Suprapubic skin (tissue), 4 donors: ENCODE measurements around the gene GGTLC1. TPM values are rescaled to one million over a fixed set of nuclear protein-coding genes. Genes with fewer than 3 reads are reported as not detected.
"Not testable (repeated sequence)": the region's sequence is repeated elsewhere in the genome, so short reads cannot be mapped to it uniquely, and the experiment has no call there.

Experiments
- DNase-seq, 2 donors: peaks; one replicate each; pipeline ENCODE4 v3.0.0-alpha.2; 2019; ENCODE audit warnings: low spot score in 2 of 2
- H3K27ac ChIP-seq: fragments of 200-600 bp; sonication (generic); one replicate; pipeline ENCODE4 v1.5.1; 2019
- H3K27me3 ChIP-seq: fragments of 200-600 bp; sonication (generic); one replicate; pipeline ENCODE4 v1.5.1; 2019
- H3K36me3 ChIP-seq: fragments of 200-600 bp; sonication (generic); one replicate; pipeline ENCODE4 v1.5.1; 2019
- H3K4me1 ChIP-seq: fragments of 200-600 bp; sonication (generic); one replicate; pipeline ENCODE4 v1.5.1; 2019
- H3K4me3 ChIP-seq: fragments of 200-600 bp; sonication (generic); one replicate; pipeline ENCODE4 v1.5.1; 2019; ENCODE audit warnings: mild to moderate bottlenecking
- H3K9me3 ChIP-seq: fragments of 200-600 bp; sonication (generic); one replicate; pipeline ENCODE4 v1.5.1; 2019
- CTCF ChIP-seq, 2 donors: fragments of 200-600 bp in 1 of 2; fragments of 450-650 bp in 1 of 2; sonication (generic) in 1 of 2; IDR thresholded peaks; one replicate each; pipeline ENCODE4 v1.5.1; 2016 to 2019; ENCODE audit warnings: antibody characterized with exemption in 2 of 2, mild to moderate bottlenecking in 1 of 2, moderate library complexity in 1 of 2
- EP300 ChIP-seq: sonication (generic); formaldehyde crosslinking; IDR thresholded peaks from one replicate; pipeline ENCODE4 v1.6.1; 2017; ENCODE audit warnings: antibody characterized with exemption
- POLR2A ChIP-seq, 2 donors: fragments of 450-650 bp; IDR thresholded peaks; one replicate each; pipeline ENCODE4 v1.6.1; 2017; ENCODE audit warnings: antibody characterized with exemption in 2 of 2, mild to moderate bottlenecking in 2 of 2, moderate library complexity in 2 of 2
- POLR2AphosphoS5 ChIP-seq, 3 donors: sonication (generic); formaldehyde crosslinking; IDR thresholded peaks; one replicate each; pipeline ENCODE4 v1.6.1; 2017; ENCODE audit warnings: antibody characterized with exemption in 3 of 3
- WGBS: methylation state at CpG from one replicate; pipeline ENCODE4 v1.1.5; 2018; 5-methylcytosine and 5-hydroxymethylcytosine counted together
- total RNA-seq, 4 donors: library from RNA; depleted of rRNA; stranded (reverse); fragments of >200 nt; gene quantifications; one replicate each; pipeline ENCODE4 v1.1.0, GENCODE V29; 2016

Gene GGTLC1
- total RNA-seq, 4 donors from 2014 or later = not detected

- H3K9me3 ChIP-seq = no peaks in the 10 kb centered on the region
- no peaks in the 10 kb centered on the region for H3K4me1 ChIP-seq
- no peak overlapping the region for H3K27ac ChIP-seq
- no peak overlapping the region for H3K4me3 ChIP-seq
- WGBS = 82% methylated on average over 7 of the region's 7 CpGs
- TF ChIP-seq POLR2A (IDR thresholded peaks at IDR 0.05) (no peak), POLR2AphosphoS5 (IDR thresholded peaks at IDR 0.05) (no peak), CTCF (IDR thresholded peaks at IDR 0.05) (no peak), EP300 (no peak)
- no peaks in the 10 kb centered on the region for H3K36me3 ChIP-seq
- no peak for DNase-seq
- H3K27me3 ChIP-seq = peaks cover 5% of the 10 kb centered on the region
Observed at GRCh38 chr20:24001712-24002405, 13.3 kb upstream of the GGTLC1 start.

- Histone ChIP-seq H3K4me3 (no peak overlapping the region), H3K27me3 (peaks cover 5% of the 10 kb centered on the region), H3K27ac (no peak overlapping the region), H3K9me3 (no peaks in the 10 kb centered on the region), H3K36me3 (no peaks in the 10 kb centered on the region), H3K4me1 (no peaks in the 10 kb centered on the region)
- WGBS = 58% methylated on average over 4 of the region's 4 CpGs
- no peak for TF ChIP-seq EP300
- no peak for TF ChIP-seq CTCF (IDR thresholded peaks at IDR 0.05)
- no peak for TF ChIP-seq POLR2A (IDR thresholded peaks at IDR 0.05)
- TF ChIP-seq POLR2AphosphoS5 (IDR thresholded peaks at IDR 0.05) = no peak
- no peak for DNase-seq
Observed at GRCh38 chr20:23998844-23999243, 10.3 kb upstream of the GGTLC1 start.

GRCh38 chr20:23998392-23998791 lies 9.8 kb upstream of the GGTLC1 start:
- H3K36me3 ChIP-seq = no peaks in the 10 kb centered on the region
- H3K9me3 ChIP-seq = no peaks in the 10 kb centered on the region
- peaks cover 5% of the 10 kb centered on the region for H3K27me3 ChIP-seq
- TF ChIP-seq POLR2A (IDR thresholded peaks at IDR 0.05) (no peak), POLR2AphosphoS5 (IDR thresholded peaks at IDR 0.05) (no peak), CTCF (IDR thresholded peaks at IDR 0.05) (no peak), EP300 (no peak)
- DNase-seq = no peak
- H3K4me3 ChIP-seq = no peak overlapping the region
- 88% methylated on average over 8 of the region's 8 CpGs for WGBS
- H3K4me1 ChIP-seq = no peaks in the 10 kb centered on the region
- no peak overlapping the region for H3K27ac ChIP-seq

- TF ChIP-seq CTCF (IDR thresholded peaks at IDR 0.05) (peak; percentile 53 to 64), POLR2AphosphoS5 (IDR thresholded peaks at IDR 0.05) (no peak), POLR2A (IDR thresholded peaks at IDR 0.05) (no peak)
- no peak overlapping the region for H3K4me3 ChIP-seq
- WGBS = 48% methylated on average over 11 of the region's 11 CpGs
- H3K9me3 ChIP-seq = no peaks in the 10 kb centered on the region
- H3K36me3 ChIP-seq = no peaks in the 10 kb centered on the region
- H3K27me3 ChIP-seq = no peaks in the 10 kb centered on the region
- H3K27ac ChIP-seq = no peak overlapping the region
- no peak for DNase-seq
- H3K4me1 ChIP-seq = no peaks in the 10 kb centered on the region
Observed at GRCh38 chr20:23995905-23996666, 7.5 kb upstream of the GGTLC1 start.

- not testable (repeated sequence) for H3K4me3 ChIP-seq, H3K27ac ChIP-seq, H3K36me3 ChIP-seq, H3K27me3 ChIP-seq, H3K4me1 ChIP-seq, DNase-seq, H3K9me3 ChIP-seq
- whole genome bisulfite sequencing = 89% methylated on average over 4 of the region's 6 CpGs
Observed at GRCh38 chr20:23995291-23995690, 6.7 kb upstream of the GGTLC1 start.

- not testable (repeated sequence) for H3K27ac ChIP-seq, DNase-seq, H3K4me3 ChIP-seq, H3K4me1 ChIP-seq, H3K36me3 ChIP-seq, H3K27me3 ChIP-seq, H3K9me3 ChIP-seq
- WGBS = 83% methylated on average over 7 of the region's 14 CpGs
Observed at GRCh38 chr20:23994001-23994633, 5.5 kb upstream of the GGTLC1 start.

- not testable (repeated sequence) for H3K9me3 ChIP-seq, H3K27me3 ChIP-seq, H3K36me3 ChIP-seq, H3K4me3 ChIP-seq, H3K4me1 ChIP-seq, H3K27ac ChIP-seq, DNase-seq
- WGBS = 94% methylated on average over 2 of the region's 12 CpGs
Observed at GRCh38 chr20:23993440-23993839, 4.9 kb upstream of the GGTLC1 start.

GRCh38 chr20:23990296-23990695 lies 1.7 kb upstream of the GGTLC1 start:
- not testable (repeated sequence) for H3K9me3 ChIP-seq, H3K27ac ChIP-seq, H3K36me3 ChIP-seq, DNase-seq, H3K27me3 ChIP-seq, H3K4me3 ChIP-seq, H3K4me1 ChIP-seq
- WGBS = 77% methylated on average over 5 of the region's 12 CpGs

GRCh38 chr20:23988966-23989365 lies 387 bp upstream of the GGTLC1 start:
- WGBS = no CpG with 5 or more reads among the region's 9 CpGs
- DNase-seq, H3K4me1 ChIP-seq, H3K27ac ChIP-seq, H3K36me3 ChIP-seq, H3K27me3 ChIP-seq, H3K9me3 ChIP-seq, H3K4me3 ChIP-seq: not testable (repeated sequence)
